T-helper 9 cell (primary cell): ENCODE data around the gene MYRIP.
"Not testable (repeated sequence)": the region's sequence is repeated elsewhere in the genome, so short reads cannot be mapped to it uniquely, and the experiment has no call there.

Experiments
- DNase-seq: peaks from one replicate; pipeline ENCODE4 v3.0.0-alpha.2; 2020

MYRIP gene

DNA sequence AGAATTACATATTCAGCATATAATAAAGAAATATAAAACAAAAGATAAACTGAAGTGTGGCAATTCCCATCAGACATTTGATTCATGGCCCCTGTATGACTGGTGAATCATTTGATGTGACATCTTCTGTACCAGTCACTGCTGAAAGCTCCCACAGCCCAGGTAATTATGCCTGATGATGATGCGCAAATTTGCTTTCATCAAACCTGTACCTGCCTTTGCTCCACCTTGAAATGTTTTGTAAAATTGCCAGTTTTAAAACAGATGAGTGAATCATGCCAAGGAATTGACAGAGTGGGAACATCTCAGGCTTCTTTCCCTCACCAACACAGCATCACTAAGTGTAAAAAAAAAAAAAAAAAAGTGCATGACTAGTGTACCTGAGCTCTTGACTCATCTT lies 433.6 kb downstream of the MYRIP start:
- no peak for DNase-seq

- no peak for DNase-seq
Observed at GRCh38 chr3:40247714-40248454, 438.5 kb downstream of the MYRIP start.

DNA sequence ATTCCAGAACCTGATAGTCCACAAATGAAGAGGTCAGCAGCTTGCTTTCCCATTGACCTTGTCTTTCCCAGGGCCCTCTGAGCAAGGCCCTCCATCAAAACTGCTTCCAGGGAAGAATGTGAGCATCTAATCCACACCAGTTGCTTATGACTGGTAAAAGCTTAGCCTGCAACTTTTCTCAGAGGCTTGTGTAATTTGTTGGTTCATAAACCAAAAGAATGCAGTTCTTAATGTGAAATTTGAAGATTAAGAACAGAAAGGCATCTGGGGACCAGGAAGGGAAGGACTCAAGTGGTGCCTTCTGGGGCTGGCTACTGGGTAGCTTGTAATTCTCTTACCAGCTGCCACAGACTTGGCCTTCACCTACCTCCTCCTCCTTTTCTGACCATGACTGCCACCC lies 439.2 kb downstream of the MYRIP start:
- DNase-seq = no peak

DNA sequence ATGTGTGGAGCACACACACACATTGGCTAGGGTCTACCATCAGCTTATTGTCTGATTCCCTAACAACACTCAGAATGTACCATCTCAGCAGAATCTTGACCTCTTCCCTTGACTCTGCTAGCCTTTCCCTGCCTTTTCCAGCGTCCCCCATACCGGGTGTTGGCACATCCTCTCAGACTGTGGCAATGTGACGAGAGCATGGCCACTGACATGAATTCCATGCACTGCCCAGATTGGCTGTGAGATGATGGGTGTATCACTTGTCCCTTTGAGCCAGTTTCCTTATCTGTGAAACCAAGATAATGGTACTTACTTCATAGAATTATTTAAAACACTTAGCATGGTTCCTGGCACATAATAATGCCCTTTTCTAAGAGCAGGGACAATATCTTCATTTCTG lies 439.8 kb downstream of the MYRIP start:
- no peak for DNase-seq

- no peak for DNase-seq
Observed at GRCh38 chr3:40254491-40254890, 445.1 kb downstream of the MYRIP start.

DNA sequence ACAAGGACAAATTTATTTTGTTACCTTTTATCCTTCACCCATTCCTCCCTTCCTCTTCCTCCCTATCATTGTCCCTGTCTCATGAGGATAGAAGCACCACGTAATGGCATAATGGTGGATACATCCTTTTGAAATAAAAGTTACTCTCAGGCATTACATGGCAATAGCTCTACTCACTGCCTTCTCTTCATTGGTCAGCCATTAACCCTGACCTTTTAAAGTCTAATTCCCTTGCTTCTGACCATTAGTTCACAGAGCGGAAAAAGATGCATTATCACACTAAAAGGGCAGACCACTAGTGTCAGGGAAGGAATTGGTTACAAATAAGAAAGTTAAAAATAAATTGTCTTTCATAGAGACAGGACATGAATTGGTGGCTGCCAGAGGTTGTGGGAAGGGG lies 445.5 kb downstream of the MYRIP start:
- no peak for DNase-seq

- no peak for DNase-seq
Observed at GRCh38 chr3:40255532-40255931, 446.1 kb downstream of the MYRIP start.

DNA sequence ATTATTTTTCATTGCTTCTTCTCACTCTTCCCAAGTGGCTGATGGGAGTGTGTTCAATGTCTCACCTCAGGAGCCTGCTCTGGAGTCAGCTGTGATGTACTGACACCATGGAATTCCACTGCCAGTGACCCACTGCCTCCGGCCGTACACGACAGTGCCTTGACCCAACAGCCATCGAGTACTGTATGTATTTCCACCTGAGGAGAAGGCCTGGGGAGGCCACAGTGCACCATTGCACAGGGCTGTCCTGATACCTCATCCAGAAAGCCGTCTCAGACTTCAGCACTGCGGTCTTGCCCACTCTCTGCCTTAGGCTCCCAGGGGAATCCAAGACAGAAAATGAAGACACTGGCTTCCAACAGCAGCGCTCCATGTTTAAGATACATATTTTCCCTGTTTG lies 448.7 kb downstream of the MYRIP start:
- no peak for DNase-seq

DNA sequence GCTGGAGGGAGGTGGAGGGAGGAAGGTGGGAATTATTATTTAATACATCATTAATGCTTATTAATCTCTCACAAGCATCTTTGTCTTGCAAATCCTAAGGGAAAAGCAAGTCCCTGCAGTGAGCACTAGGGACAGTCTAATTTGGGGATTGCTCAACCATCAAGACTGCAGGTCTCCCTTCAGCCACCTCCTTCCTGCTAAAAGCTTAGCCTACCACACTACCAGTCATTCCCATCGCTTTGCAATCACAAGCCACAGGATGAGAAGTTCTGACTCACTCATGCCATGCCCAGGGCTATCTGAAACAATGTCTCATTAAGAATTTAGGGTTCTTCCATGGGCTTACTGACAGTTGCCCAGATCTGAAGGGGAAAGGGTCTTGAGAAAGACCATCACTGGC lies 449.1 kb downstream of the MYRIP start:
- no peak for DNase-seq

DNA sequence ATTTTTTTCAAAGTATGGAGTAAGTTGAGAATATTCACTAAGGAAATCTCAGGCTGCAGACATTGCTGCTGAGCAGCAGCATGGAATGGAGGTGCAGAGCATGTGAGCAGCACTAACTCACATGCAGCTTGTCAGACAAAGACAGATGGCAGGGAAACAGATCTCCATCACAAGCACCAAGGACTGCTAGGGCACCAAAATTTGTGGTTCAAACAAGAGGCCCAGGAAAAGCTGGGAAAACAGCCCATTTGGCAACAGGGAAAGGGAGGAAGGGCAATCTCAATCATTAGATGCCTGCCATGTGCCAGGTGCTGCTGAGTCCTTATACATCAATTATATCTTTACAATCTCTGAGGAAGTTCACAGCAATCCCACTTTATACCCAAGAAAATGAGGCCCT lies 452.9 kb downstream of the MYRIP start:
- DNase-seq = no peak

- no peak for DNase-seq
Observed at GRCh38 chr3:40264451-40264850, 455.0 kb downstream of the MYRIP start.

DNA sequence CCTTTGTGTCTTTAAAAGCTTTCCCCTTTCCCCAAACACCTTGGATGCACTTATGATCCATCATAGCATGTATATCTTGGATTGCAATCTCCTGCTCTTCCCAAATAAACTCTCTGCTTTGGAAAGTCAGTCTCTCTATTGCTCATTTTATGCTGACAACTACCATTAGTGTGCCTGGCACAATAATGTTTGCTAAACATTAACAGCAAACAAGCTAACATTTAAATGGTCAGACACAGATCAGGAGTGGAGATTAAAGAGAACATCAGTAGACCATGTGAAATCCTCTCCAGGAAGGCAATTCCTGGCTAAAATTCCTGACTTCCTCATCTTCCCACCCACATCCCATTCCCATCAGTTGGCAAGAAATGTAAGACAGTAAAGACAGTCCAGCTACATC lies 455.8 kb downstream of the MYRIP start:
- DNase-seq = no peak

DNA sequence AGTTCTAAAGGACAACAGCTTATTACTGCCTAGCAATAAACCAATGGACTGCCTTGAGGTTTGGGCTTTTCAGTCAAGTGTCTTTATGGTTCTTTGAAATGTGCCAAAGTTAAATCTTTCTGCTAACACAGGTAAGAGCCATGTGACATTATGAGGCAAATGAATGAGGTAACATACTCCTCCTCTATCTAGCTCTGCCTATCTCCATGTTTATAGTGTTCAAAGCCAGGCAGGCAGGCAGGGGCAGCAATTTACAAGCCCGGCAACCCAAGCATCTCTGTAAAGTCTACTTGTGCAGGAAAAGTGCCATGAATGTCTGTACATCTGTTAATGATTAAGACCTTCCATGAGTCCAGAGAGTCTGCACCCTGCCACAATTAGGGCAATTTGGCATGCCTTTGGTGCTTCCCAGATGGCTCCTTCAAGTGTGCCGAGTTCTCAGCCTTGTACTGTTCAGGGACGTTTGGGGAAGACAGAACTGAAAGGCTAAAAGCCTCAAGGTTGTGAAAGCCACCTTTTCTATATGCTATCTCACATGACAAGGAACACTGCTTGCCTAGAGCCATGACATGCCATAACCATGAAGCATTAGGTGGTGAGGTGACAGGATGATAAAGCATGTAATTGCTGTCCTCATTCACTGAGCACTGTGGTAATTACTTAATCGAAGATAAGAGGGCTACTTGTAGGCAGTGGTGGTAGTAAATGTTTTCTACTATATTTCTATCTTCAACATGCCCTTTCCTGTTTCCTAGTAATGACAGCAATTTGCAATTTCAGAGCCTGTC lies 458.7 kb downstream of the MYRIP start:
- DNase-seq = no peak

DNA sequence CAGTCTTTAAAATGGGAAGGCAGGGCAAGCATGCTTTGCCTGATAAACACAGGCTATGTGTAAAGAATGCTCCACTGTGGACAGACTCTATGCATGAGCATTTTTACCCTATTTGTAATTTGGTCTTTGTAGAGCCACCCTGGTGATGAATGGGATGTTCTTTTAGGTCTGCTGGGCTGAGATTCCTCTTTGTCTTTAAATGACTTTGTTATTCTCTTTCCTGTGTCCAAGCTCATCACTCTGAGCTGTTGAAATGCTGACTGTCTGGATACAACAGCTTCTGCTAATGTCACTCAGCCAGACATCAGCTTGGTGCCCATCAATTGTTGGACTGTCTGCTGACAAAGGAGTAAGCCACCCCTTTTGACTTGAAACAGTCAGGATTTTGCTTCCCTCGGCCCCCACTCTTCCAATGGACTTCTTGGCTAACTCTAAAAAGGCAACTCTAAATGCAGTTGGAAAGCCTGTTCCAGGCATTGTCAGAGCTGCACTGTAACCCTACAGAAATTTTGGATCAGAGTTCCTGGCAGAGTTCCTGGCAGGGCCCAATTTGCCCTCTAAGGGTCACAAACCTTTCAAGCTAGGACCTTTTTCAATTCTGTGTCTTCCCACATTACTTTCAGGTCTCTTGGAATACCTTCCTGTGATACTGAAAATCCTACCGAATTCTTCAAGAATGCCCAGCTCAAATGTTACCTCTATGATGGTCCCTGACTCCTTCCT lies 459.6 kb downstream of the MYRIP start:
- DNase-seq = no peak

DNA sequence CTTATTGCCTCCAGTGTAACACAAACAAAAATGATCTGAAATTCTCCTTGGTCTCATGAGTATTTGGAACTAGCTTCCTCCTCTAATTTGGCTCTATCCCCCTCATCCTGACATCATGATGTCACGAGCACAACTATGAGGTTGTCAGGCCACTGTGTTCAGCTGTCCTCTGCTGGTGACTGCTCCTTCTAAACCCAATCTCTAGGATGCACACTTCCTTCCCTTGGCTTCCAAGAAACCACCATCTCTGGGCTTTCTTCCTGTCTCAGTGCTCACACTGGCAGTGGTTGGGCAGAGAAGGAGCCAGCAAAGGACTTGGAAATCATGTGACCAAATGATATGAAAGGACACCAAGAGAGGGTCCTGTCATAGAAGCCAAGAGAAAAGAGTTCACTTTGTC lies 469.4 kb downstream of the MYRIP start:
- no peak for DNase-seq

GRCh38 chr3:40281995-40282394 lies 472.6 kb downstream of the MYRIP start:
- DNase-seq = no peak

DNA sequence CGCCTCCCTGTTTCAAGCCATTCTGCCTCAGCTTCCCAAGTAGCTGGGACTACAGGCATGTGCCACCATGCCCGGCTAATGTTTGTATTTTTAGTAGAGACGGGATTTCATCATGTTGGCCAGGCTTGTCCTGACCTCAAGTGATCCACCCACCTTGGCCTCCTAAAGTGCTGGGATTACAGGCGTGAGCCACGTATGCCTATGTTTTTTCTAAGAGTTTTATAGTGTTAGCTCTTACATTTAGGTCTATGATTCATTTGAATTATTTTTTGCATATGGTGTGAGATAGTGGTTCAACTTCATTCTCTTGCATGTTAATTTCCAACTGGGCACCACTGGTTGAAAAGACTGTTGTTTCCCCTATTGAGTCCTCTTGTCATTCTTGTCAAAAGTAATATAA lies 473.6 kb downstream of the MYRIP start:
- DNase-seq = not testable (repeated sequence)

- no peak for DNase-seq
Observed at GRCh38 chr3:40287248-40287647, 477.8 kb downstream of the MYRIP start.

- DNase-seq = peak; percentile 13
Observed at GRCh38 chr3:40290396-40290795, 481.0 kb downstream of the MYRIP start.

GRCh38 chr3:40291471-40291870 lies 482.1 kb downstream of the MYRIP start:
- no peak for DNase-seq

DNA sequence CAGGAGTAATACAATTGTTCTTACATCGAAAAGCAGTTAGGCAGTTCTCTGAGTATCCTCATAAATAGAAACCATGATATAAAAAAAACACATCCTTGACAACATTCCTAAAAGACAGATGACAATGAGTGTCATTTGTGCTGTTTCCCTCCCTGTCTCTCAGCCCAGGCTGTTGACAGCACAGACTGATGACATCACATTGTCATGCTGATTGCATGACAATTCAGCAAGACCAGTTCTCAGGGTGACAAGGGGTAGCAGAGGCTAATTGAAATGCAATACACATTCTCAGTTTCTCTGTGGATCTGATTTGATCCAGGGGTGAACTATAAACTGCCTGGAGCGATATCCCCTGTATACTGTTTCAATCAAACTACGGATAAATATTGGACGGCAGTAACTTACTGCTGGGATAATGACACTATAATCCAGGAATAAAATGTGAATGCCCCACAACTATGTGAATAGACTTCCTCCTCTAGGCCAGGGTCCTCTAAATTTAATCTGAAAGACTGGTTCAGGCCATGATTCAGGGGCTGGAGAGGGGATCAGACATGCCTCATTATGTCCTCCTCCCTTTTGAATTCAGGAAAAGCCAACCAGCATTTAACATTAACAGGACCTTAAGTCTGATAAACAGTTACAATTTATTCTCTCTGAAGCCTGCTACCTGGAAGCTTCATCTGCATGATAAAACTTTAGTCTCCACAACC lies 483.4 kb downstream of the MYRIP start:
- DNase-seq = no peak

- no peak for DNase-seq
Observed at GRCh38 chr3:40294434-40294833, 485.0 kb downstream of the MYRIP start.

DNA sequence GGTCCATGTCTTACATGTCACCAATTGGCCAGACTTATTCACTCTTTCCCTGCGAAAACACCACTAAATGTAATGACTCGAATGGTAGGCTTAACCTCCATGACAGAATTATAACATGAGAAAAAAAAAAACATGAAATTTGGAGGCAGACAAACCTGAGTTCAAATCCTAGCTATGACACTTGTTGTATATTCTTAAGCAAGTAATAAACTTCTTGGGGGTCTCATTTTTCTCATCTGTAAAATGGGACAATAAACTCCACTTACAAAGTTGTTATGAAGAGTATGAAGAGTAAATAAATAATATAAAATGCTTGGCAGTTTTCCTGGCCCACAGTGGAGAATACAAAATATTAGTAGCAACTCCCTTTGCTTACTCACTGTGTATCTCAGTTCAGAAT lies 488.7 kb downstream of the MYRIP start:
- DNase-seq = no peak
